HG02885 (cell line): ENCODE results near the gene CEP104.
"Not testable (repeated sequence)": the region's sequence is repeated elsewhere in the genome, so short reads cannot be mapped to it uniquely, and the experiment has no call there.

ENCODE experiments used
- ATAC-seq: cut with Tn5 transposase; IDR thresholded peaks from one replicate; pipeline ENCODE4 v1.9.1; 2021; ENCODE audit warnings: mild to moderate bottlenecking; ENCODE audit not compliant: unreplicated experiment, poor library complexity

Gene CEP104

GRCh38 chr1:3807769-3808168, 49.2 kb downstream of the CEP104 start:
- ATAC-seq, result no peak

GRCh38 chr1:3805038-3805437, 52.0 kb downstream of the CEP104 start:
- ATAC-seq, result no peak

GRCh38 chr1:3804627-3804944, 52.4 kb downstream of the CEP104 start:
- ATAC-seq, result not testable (repeated sequence)

GRCh38 chr1:3803905-3804626, 52.9 kb downstream of the CEP104 start:
- no peak for ATAC-seq

- not testable (repeated sequence) for ATAC-seq
Measured at GRCh38 chr1:3800795-3801194, 56.2 kb downstream of the CEP104 start.

GRCh38 chr1:3799976-3800685, 56.9 kb downstream of the CEP104 start:
- ATAC-seq, result no peak

- peak; percentile 96 for ATAC-seq
Measured at GRCh38 chr1:3796215-3797061, 60.6 kb downstream of the CEP104 start, which contains the start of gene LRRC47. Gene LRRC47, minus strand, starts transcription at chr1:3796498. Its CDS starts 22 bp downstream, at chr1:3796476.

- ATAC-seq, result peak; percentile 18
Measured at GRCh38 chr1:3795453-3796214, 61.4 kb downstream of the CEP104 start.

- no peak for ATAC-seq
Measured at GRCh38 chr1:3790952-3791351, 66.1 kb downstream of the CEP104 start.

GRCh38 chr1:3790500-3790923, 66.5 kb downstream of the CEP104 start:
- no peak for ATAC-seq

GRCh38 chr1:3789421-3790300, 67.3 kb downstream of the CEP104 start:
- no peak for ATAC-seq

- no peak for ATAC-seq
Measured at GRCh38 chr1:3788756-3789420, 68.1 kb downstream of the CEP104 start.

GRCh38 chr1:3787745-3788605, 69.0 kb downstream of the CEP104 start:
- no peak for ATAC-seq

GRCh38 chr1:3787349-3787715, 69.7 kb downstream of the CEP104 start:
- no peak for ATAC-seq

- no peak for ATAC-seq
Measured at GRCh38 chr1:3786468-3787348, 70.3 kb downstream of the CEP104 start.

- no peak for ATAC-seq
Measured at GRCh38 chr1:3785456-3786157, 71.4 kb downstream of the CEP104 start.
